Neural progenitor cell (in vitro differentiated cells): ENCODE data around the gene PGAP1. TPM values are rescaled to one million over a fixed set of nuclear protein-coding genes. Genes with fewer than 3 reads are reported as not detected.

ENCODE experiments used
- DNase-seq: peaks from one replicate; pipeline ENCODE4 v3.0.0-alpha.2; 2016; ENCODE audit warnings: low spot score
- H2AFZ ChIP-seq: fragments of 200-600 bp; sonication (generic); replicated peaks from 2 replicates; pipeline ENCODE4 v1.6.1; 2016; ENCODE audit warnings: antibody characterized with exemption
- H3F3A ChIP-seq: fragments of 200-600 bp; sonication (generic); 2 replicates; pipeline ENCODE4 v1.6.1; 2016; ENCODE audit warnings: antibody characterized with exemption, low read depth
- H3K27ac ChIP-seq: fragments of 200-600 bp; sonication (generic); 2 replicates; pipeline ENCODE4 v1.5.1; 2016; ENCODE audit warnings: mild to moderate bottlenecking
- H3K27me3 ChIP-seq: fragments of 200-600 bp; sonication (generic); 2 replicates; pipeline ENCODE4 v1.6.1; 2016; ENCODE audit warnings: mild to moderate bottlenecking, moderate library complexity
- H3K36me3 ChIP-seq: fragments of 200-600 bp; sonication (generic); 2 replicates; pipeline ENCODE4 v1.5.1; 2016
- H3K4me1 ChIP-seq: fragments of 200-600 bp; sonication (generic); 2 replicates; pipeline ENCODE4 v1.6.1; 2016; ENCODE audit warnings: mixed run types
- H3K4me2 ChIP-seq: fragments of 200-600 bp; sonication (generic); 2 replicates; pipeline ENCODE4 v1.6.1; 2016
- H3K4me3 ChIP-seq: fragments of 200-600 bp; sonication (generic); 2 replicates; pipeline ENCODE4 v1.5.1; 2016
- H3K79me2 ChIP-seq: fragments of 200-600 bp; sonication (generic); 2 replicates; pipeline ENCODE4 v1.6.1; 2016; ENCODE audit warnings: low read depth
- H3K9ac ChIP-seq: fragments of 200-600 bp; sonication (generic); 2 replicates; pipeline ENCODE4 v1.6.1; 2016
- H3K9me3 ChIP-seq: fragments of 200-600 bp; sonication (generic); 2 replicates; pipeline ENCODE4 v1.5.1; 2016; ENCODE audit warnings: low read depth
- H4K20me1 ChIP-seq: fragments of 200-600 bp; sonication (generic); 2 replicates; pipeline ENCODE4 v1.6.1; 2016; ENCODE audit warnings: low read depth
- H3K27ac Mint-ChIP-seq: 3 replicates; pipeline ENCODE4 v1.8.0; 2021; ENCODE audit warnings: mixed read lengths
- H3K27me3 Mint-ChIP-seq: 2 replicates; pipeline ENCODE4 v1.8.0; 2022; ENCODE audit warnings: low read depth, mild to moderate bottlenecking, inconsistent platforms, moderate library complexity, mixed read lengths; ENCODE audit not compliant: insufficient read depth
- H3K36me3 Mint-ChIP-seq: 3 replicates; pipeline ENCODE4 v1.8.0; 2021; ENCODE audit warnings: mixed read lengths
- H3K4me1 Mint-ChIP-seq: 3 replicates; pipeline ENCODE4 v1.8.0; 2021; ENCODE audit warnings: mixed read lengths
- H3K4me3 Mint-ChIP-seq: 3 replicates; pipeline ENCODE4 v1.8.0; 2021; ENCODE audit warnings: mild to moderate bottlenecking, moderate library complexity, mixed read lengths
- H3K9me3 Mint-ChIP-seq: 3 replicates; pipeline ENCODE4 v1.8.0; 2020; ENCODE audit warnings: mixed read lengths
- EZH2 ChIP-seq: fragments of 200-600 bp; sonication (generic); IDR thresholded peaks from 2 replicates; pipeline ENCODE4 v1.6.1; 2017; ENCODE audit warnings: antibody characterized with exemption, mild to moderate bottlenecking, moderate library complexity
- EZH2phosphoT487 ChIP-seq: fragments of 200-600 bp; sonication (generic); IDR thresholded peaks from 2 replicates; pipeline ENCODE4 v1.6.1; 2017; ENCODE audit warnings: antibody characterized with exemption
- total RNA-seq: library from RNA; depleted of rRNA; stranded (reverse); fragments of >200 nt; gene quantifications from 2 replicates; pipeline ENCODE4 v1.2.3, GENCODE V29; 2015; ENCODE audit warnings: low replicate concordance
- TF ChIP-seq, protein P1 (sequence below): fragments of 200-600 bp; sonication (generic); IDR thresholded peaks from 2 replicates; pipeline ENCODE4 v1.5.1; 2017; ENCODE audit warnings: antibody characterized with exemption, mild to moderate bottlenecking

The PGAP1 gene
- total RNA-seq, 1 donor from 2014 or later: 107 TPM

DNA sequence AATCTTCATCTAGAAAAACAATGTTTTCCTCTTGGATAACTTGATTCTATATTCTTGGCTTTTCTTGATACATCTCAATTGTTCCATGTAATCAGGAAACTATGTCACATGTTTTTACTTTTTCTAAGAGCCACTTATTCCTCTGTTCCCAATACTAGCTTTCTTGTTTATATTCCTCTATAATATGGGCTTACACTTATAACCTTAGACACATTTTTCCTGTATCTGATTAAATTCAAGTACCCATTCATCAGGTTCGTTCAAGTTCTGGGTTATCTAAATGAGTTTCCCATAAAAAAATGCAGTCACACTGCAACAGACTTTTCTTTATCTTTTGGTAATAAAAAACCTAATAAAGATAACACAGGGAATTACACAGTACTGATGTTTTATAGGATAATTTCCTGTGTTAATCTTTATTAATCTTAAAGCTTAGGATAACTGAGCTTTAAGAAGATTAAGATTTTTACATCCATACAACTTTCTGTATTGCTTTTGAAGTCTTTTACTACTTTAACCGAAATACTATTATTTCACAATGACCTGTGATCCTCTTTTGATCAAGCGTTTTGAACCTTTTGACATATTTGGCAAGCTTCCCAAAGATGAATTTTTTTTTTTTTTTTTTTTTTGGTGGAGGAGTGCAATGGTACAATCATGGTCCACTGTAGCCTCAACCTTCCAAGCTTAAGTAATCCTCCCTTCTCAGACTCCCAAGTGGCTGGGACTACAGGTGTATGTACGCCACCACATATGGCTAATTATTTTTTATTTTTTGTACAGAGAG, 73.0 kb downstream of the PGAP1 start:
- Histone ChIP-seq H2AFZ (no peak overlapping the region), H3K4me2 (no peak overlapping the region), H3K4me1 (no peaks in the 10 kb centered on the region), H3K36me3 (peaks cover 23% of the 10 kb centered on the region), H3K27me3 (no peaks in the 10 kb centered on the region), H3K79me2 (peaks cover 5% of the 10 kb centered on the region), H3K27ac (no peak overlapping the region), H3K9ac (no peak overlapping the region), H4K20me1 (peaks cover 4% of the 10 kb centered on the region), H3K4me3 (no peak overlapping the region), H3F3A (peaks cover 7% of the 10 kb centered on the region), H3K9me3 (no peaks in the 10 kb centered on the region)
- Mint-ChIP-seq H3K27me3 (no peaks in the 10 kb centered on the region), H3K36me3 (peaks cover 18% of the 10 kb centered on the region), H3K9me3 (peaks cover 2% of the 10 kb centered on the region), H3K27ac (no peak overlapping the region), H3K4me3 (no peak overlapping the region), H3K4me1 (no peaks in the 10 kb centered on the region)
- no peak for DNase-seq
- TF ChIP-seq, protein P1, sequence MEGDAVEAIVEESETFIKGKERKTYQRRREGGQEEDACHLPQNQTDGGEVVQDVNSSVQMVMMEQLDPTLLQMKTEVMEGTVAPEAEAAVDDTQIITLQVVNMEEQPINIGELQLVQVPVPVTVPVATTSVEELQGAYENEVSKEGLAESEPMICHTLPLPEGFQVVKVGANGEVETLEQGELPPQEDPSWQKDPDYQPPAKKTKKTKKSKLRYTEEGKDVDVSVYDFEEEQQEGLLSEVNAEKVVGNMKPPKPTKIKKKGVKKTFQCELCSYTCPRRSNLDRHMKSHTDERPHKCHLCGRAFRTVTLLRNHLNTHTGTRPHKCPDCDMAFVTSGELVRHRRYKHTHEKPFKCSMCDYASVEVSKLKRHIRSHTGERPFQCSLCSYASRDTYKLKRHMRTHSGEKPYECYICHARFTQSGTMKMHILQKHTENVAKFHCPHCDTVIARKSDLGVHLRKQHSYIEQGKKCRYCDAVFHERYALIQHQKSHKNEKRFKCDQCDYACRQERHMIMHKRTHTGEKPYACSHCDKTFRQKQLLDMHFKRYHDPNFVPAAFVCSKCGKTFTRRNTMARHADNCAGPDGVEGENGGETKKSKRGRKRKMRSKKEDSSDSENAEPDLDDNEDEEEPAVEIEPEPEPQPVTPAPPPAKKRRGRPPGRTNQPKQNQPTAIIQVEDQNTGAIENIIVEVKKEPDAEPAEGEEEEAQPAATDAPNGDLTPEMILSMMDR: no peak
- no peak for TF ChIP-seq EZH2phosphoT487
- no peak for TF ChIP-seq EZH2

GRCh38 chr2:196851088-196851487, 75.4 kb downstream of the PGAP1 start:
- Histone ChIP-seq H3K4me3 (no peak overlapping the region), H2AFZ (no peak overlapping the region), H3K36me3 (peaks cover 33% of the 10 kb centered on the region), H3K27me3 (no peaks in the 10 kb centered on the region), H4K20me1 (peaks cover 4% of the 10 kb centered on the region), H3K4me1 (no peaks in the 10 kb centered on the region), H3K9ac (no peak overlapping the region), H3K4me2 (no peak overlapping the region), H3F3A (peaks cover 7% of the 10 kb centered on the region), H3K79me2 (no peaks in the 10 kb centered on the region), H3K27ac (no peak overlapping the region), H3K9me3 (no peaks in the 10 kb centered on the region)
- no peaks in the 10 kb centered on the region for H3K4me1 Mint-ChIP-seq
- no peak overlapping the region for H3K27ac Mint-ChIP-seq
- H3K4me3 Mint-ChIP-seq: no peak overlapping the region
- H3K36me3 Mint-ChIP-seq: peaks cover 13% of the 10 kb centered on the region
- no peaks in the 10 kb centered on the region for H3K27me3 Mint-ChIP-seq
- TF ChIP-seq EZH2 (no peak), EZH2phosphoT487 (no peak)
- TF ChIP-seq, protein P1: no peak
- no peak for DNase-seq
- H3K9me3 Mint-ChIP-seq: no peaks in the 10 kb centered on the region

DNA sequence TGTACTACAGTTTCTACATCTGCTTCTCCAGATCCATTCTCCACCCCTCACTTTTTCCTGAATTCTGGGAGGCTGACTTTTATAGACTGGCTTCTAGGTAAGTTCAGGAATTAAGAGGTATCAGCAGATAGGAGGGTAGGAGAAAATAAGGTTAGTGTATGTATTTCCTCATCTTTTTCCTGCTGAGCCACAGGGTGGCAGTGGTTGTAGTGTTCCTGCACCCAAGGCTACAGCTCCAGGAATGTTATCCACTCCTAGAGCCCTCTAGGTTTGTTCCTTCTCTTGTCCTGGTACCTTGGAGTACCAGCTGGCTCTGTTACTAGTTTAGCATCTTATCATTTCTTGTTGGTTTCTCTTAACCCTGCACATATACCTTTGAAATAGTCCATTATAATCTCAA, 76.6 kb downstream of the PGAP1 start:
- H3K27me3 Mint-ChIP-seq: no peaks in the 10 kb centered on the region
- Histone ChIP-seq H3K4me2 (no peak overlapping the region), H2AFZ (no peak overlapping the region), H3K9me3 (no peaks in the 10 kb centered on the region), H3K9ac (no peak overlapping the region), H3K27me3 (no peaks in the 10 kb centered on the region), H3F3A (peaks cover 10% of the 10 kb centered on the region), H3K36me3 (peaks cover 37% of the 10 kb centered on the region), H3K27ac (no peak overlapping the region), H3K4me1 (no peaks in the 10 kb centered on the region), H3K79me2 (no peaks in the 10 kb centered on the region), H4K20me1 (peaks cover 4% of the 10 kb centered on the region), H3K4me3 (no peak overlapping the region)
- DNase-seq: peak; percentile 11
- peaks cover 17% of the 10 kb centered on the region for H3K36me3 Mint-ChIP-seq
- H3K9me3 Mint-ChIP-seq: no peaks in the 10 kb centered on the region
- H3K27ac Mint-ChIP-seq: no peak overlapping the region
- no peaks in the 10 kb centered on the region for H3K4me1 Mint-ChIP-seq
- no peak for TF ChIP-seq EZH2phosphoT487
- TF ChIP-seq EZH2: no peak
- TF ChIP-seq, protein P1: peak; percentile 12
- no peak overlapping the region for H3K4me3 Mint-ChIP-seq
